Tibial nerve (tissue), 4 donors: ENCODE results near the gene MAD2L1. TPM values are rescaled to one million over a fixed set of nuclear protein-coding genes. Genes with fewer than 3 reads are reported as not detected.

Source experiments
- DNase-seq, 2 donors: peaks; one replicate each; pipeline ENCODE4 v3.0.0-alpha.2; 2019; ENCODE audit warnings: low spot score in 2 of 2
- H3K27ac ChIP-seq, 4 donors: fragments of 200-600 bp; sonication (generic) in 3 of 4; one replicate each; pipeline ENCODE4 v1.5.1; 2017 to 2019; ENCODE audit warnings: mild to moderate bottlenecking in 1 of 4
- H3K27me3 ChIP-seq, 2 donors: fragments of 200-600 bp; sonication (generic) in 1 of 2; one replicate each; pipeline versions ENCODE4 v1.5.1 to v1.6.0; 2017 to 2019
- H3K36me3 ChIP-seq, 3 donors: fragments of 200-600 bp; sonication (generic); one replicate each; pipeline ENCODE4 v1.5.1; 2018 to 2019
- H3K4me1 ChIP-seq, 4 donors: fragments of 200-600 bp; sonication (generic) in 3 of 4; one replicate each; pipeline ENCODE4 v1.5.1; 2017 to 2019
- H3K4me3 ChIP-seq, 4 donors: fragments of 200-600 bp; sonication (generic) in 3 of 4; one replicate each; pipeline ENCODE4 v1.5.1; 2017 to 2019; ENCODE audit warnings: mild to moderate bottlenecking in 1 of 4, moderate library complexity in 1 of 4
- H3K9me3 ChIP-seq, 4 donors: fragments of 200-600 bp; sonication (generic) in 3 of 4; one replicate each; pipeline ENCODE4 v1.5.1; 2017 to 2019
- EP300 ChIP-seq, 2 donors: sonication (generic); formaldehyde crosslinking; IDR thresholded peaks; one replicate each; pipeline ENCODE4 v1.6.1; 2017; ENCODE audit warnings: antibody characterized with exemption in 2 of 2, mild to moderate bottlenecking in 1 of 2
- POLR2A ChIP-seq, 2 donors: fragments of 450-650 bp; IDR thresholded peaks; one replicate each; pipeline ENCODE4 v1.6.1; 2017; ENCODE audit warnings: antibody characterized with exemption in 2 of 2, mild to moderate bottlenecking in 2 of 2, moderate library complexity in 2 of 2
- WGBS, 2 donors: methylation state at CpG; one replicate each; pipeline ENCODE4 v1.1.5; 2018; 5-methylcytosine and 5-hydroxymethylcytosine counted together
- total RNA-seq, 4 donors: library from RNA; depleted of rRNA; stranded (reverse); fragments of >200 nt; gene quantifications; one replicate each; pipeline ENCODE4 v1.1.0, GENCODE V29; 2016
- TF ChIP-seq, protein P1 (sequence below), 5 experiments: fragments of 200-600 bp in 3 of 5; fragments of 450-650 bp in 2 of 5; sonication (generic) in 3 of 5; IDR thresholded peaks; one replicate each; pipeline ENCODE4 v1.5.1; 2016 to 2019; ENCODE audit warnings: antibody characterized with exemption in 5 of 5, mild to moderate bottlenecking in 3 of 5, moderate library complexity in 2 of 5

MAD2L1 gene
- total RNA-seq, 4 donors from 2014 or later: 0.21 to 3.3 (median 1.4) TPM

DNA sequence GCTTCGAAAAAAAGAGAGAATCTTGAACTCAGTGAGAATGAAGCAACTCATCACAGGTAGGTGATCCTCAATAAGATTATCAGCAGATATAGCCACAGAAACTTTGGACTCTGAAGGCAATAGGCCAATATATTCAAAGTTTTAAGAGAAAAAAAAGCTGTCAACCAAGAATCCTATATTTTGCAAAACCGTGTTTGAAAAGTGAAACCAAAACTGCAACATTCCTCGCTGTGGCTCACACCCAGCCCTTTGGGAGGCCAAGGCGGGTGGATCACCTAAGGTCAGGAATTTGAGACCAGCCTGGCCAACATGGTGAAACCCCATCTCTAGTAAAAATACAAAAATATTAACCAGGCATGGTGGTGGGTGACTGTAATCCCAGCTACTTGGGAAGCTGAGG is 22.8 kb downstream of the MAD2L1 start:
- 85 to 91% methylated on average over 4 of the region's 4 CpGs for WGBS, 2 donors
- no peaks in the 10 kb centered on the region for H3K27me3 ChIP-seq
- H3K9me3 ChIP-seq: peaks cover 0 to 11% (median 3%) of the 10 kb centered on the region in 4 donors
- H3K27ac ChIP-seq: no peak overlapping the region
- no peak for DNase-seq
- H3K36me3 ChIP-seq: no peaks in the 10 kb centered on the region
- H3K4me1 ChIP-seq: no peaks in the 10 kb centered on the region
- no peak overlapping the region for H3K4me3 ChIP-seq
- TF ChIP-seq POLR2A (IDR thresholded peaks at IDR 0.05) (no peak), EP300 (IDR thresholded peaks at IDR 0.05) (no peak)

DNA sequence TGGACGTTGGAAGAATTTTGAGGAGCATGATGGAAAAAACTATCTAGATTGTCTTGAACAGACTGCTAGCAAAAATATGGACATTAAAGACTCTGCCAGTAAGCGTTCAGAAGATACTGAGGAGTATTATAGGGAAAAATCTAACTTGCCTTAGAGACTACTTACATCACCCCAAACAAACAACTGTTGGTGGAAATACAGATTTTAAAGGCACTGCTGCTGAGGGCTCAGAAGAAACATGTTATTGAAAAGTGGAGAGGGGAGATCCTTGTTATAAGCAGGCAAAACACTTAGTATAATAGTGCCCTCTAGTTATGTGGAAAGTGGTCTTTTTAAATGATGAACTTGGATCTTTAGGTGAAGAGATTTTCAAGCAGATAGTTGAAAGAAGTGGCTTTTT is 29.2 kb downstream of the MAD2L1 start:
- no peak overlapping the region for H3K27ac ChIP-seq
- H3K27me3 ChIP-seq: no peaks in the 10 kb centered on the region
- no peak overlapping the region for H3K4me3 ChIP-seq
- TF ChIP-seq POLR2A (IDR thresholded peaks at IDR 0.05): no peak
- no peak for TF ChIP-seq EP300 (IDR thresholded peaks at IDR 0.05)
- TF ChIP-seq, protein P1, sequence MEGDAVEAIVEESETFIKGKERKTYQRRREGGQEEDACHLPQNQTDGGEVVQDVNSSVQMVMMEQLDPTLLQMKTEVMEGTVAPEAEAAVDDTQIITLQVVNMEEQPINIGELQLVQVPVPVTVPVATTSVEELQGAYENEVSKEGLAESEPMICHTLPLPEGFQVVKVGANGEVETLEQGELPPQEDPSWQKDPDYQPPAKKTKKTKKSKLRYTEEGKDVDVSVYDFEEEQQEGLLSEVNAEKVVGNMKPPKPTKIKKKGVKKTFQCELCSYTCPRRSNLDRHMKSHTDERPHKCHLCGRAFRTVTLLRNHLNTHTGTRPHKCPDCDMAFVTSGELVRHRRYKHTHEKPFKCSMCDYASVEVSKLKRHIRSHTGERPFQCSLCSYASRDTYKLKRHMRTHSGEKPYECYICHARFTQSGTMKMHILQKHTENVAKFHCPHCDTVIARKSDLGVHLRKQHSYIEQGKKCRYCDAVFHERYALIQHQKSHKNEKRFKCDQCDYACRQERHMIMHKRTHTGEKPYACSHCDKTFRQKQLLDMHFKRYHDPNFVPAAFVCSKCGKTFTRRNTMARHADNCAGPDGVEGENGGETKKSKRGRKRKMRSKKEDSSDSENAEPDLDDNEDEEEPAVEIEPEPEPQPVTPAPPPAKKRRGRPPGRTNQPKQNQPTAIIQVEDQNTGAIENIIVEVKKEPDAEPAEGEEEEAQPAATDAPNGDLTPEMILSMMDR (IDR thresholded peaks at IDR 0.05): no peak
- 61 to 69% methylated on average over 2 of the region's 2 CpGs for WGBS, 2 donors
- DNase-seq: no peak
- H3K9me3 ChIP-seq: no peaks in the 10 kb centered on the region
- H3K4me1 ChIP-seq: no peaks in the 10 kb centered on the region
- H3K36me3 ChIP-seq: no peaks in the 10 kb centered on the region

DNA sequence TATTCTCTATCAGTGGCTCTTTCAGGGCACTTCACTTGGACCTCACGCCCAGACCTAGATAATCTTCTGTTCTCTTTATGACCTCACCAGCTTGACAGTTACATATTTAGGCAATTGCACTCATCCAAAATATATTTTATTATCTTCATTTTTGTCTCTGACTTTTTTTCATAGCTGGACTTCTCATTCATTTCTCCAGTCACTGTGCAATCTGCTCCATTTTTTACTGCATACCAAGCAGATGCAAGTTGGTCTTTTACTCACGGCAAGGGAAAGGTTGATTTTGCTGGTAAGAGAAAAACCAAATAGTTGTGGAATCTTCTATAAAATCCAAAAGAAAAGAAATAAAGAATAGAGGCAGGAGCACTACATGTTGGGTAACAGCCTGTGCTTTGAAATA is 31.7 kb downstream of the MAD2L1 start:
- H3K4me3 ChIP-seq: no peak overlapping the region

DNA sequence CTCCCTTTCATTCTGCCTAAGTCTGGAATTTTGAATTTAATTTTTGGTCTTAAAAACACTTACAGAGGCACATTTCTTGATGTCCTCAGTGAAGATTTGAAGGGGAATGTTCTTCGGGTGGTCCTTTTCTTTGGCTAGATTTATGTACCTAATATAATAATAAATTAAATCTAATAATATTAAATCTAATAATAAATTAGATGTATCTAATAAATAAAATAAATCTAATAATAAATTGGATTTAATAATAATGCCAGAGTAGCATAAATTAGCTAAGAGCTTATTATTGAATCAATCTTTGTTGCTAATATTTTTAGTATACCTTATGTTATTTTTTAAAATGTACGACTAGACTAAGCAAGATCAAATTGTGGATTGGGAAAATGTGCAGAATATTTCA is 39.8 kb downstream of the MAD2L1 start:
- H3K27ac ChIP-seq: no peak overlapping the region
- no peak for DNase-seq
- H3K4me1 ChIP-seq: no peaks in the 10 kb centered on the region
- no peaks in the 10 kb centered on the region for H3K9me3 ChIP-seq
- 93% methylated on average over 2 of the region's 2 CpGs for WGBS, 2 donors
- no peaks in the 10 kb centered on the region for H3K36me3 ChIP-seq
- TF ChIP-seq EP300 (IDR thresholded peaks at IDR 0.05) (no peak), POLR2A (IDR thresholded peaks at IDR 0.05) (no peak)
- TF ChIP-seq, protein P1 (IDR thresholded peaks at IDR 0.05): no peak
- no peaks in the 10 kb centered on the region for H3K27me3 ChIP-seq
- H3K4me3 ChIP-seq: no peak overlapping the region

More for the DNA sequence above, 31.7 kb downstream of the MAD2L1 start:
- no peak for DNase-seq
- Histone ChIP-seq H3K27ac (no peak overlapping the region), H3K27me3 (no peaks in the 10 kb centered on the region), H3K9me3 (no peaks in the 10 kb centered on the region), H3K4me1 (no peaks in the 10 kb centered on the region), H3K36me3 (no peaks in the 10 kb centered on the region)
- WGBS, 2 donors: 59 to 65% methylated on average over 2 of the region's 2 CpGs
- no peak for TF ChIP-seq EP300 (IDR thresholded peaks at IDR 0.05)
- TF ChIP-seq POLR2A (IDR thresholded peaks at IDR 0.05): no peak
- TF ChIP-seq, protein P1 (IDR thresholded peaks at IDR 0.05): no peak

DNA sequence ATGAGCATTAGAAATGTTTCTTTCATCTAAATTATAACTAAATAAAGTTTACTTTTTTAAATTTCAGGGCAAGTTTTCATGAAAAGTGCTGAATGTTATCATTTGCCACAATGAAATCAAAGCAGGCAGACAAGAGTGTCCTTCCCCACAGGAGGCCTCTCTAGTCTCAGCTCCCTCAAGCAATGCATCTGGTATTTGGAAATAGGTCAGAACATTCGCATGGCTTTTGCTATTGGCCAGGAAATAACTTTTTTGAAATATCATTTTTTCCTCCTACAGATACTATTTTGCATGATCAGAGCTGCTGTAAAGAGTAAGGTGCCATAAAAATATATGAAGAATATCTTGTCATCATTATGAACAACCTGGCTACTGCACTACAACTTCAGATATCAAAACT is 41.1 kb downstream of the MAD2L1 start:
- no peaks in the 10 kb centered on the region for H3K4me1 ChIP-seq
- H3K36me3 ChIP-seq: no peaks in the 10 kb centered on the region
- H3K27me3 ChIP-seq: no peaks in the 10 kb centered on the region
- H3K9me3 ChIP-seq: no peaks in the 10 kb centered on the region
- no peak overlapping the region for H3K27ac ChIP-seq
- WGBS, 2 donors: 62 to 77% methylated on average over 1 of the region's 1 CpG
- H3K4me3 ChIP-seq: no peak overlapping the region
- DNase-seq: no peak
- TF ChIP-seq, protein P1 (IDR thresholded peaks at IDR 0.05): no peak
- no peak for TF ChIP-seq POLR2A (IDR thresholded peaks at IDR 0.05)
- TF ChIP-seq EP300 (IDR thresholded peaks at IDR 0.05): no peak

DNA sequence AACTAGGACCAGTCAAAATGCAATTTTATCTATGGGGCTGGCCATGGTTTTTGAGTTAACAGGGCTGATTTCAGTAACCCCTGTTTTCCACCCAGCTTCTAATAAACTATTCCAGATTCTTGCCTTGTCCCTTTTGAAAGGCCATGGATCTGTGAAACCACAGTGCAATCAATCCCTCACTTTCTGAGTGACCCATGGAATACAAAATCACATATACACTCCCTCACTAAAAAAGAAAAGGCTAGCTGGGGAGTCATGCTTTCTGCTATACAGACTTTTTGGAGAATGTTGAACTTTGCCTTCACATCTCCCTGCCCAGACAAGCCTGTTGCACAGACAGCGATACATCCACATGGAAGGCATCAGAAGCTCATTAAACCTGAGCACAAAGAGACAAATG is 47.9 kb downstream of the MAD2L1 start:
- H3K36me3 ChIP-seq: no peaks in the 10 kb centered on the region
- 78 to 94% methylated on average over 1 of the region's 1 CpG for WGBS, 2 donors
- H3K9me3 ChIP-seq: no peaks in the 10 kb centered on the region
- no peaks in the 10 kb centered on the region for H3K4me1 ChIP-seq
- H3K27ac ChIP-seq: no peak overlapping the region
- H3K4me3 ChIP-seq: no peak overlapping the region
- TF ChIP-seq, protein P1 (IDR thresholded peaks at IDR 0.05): no peak
- DNase-seq: no peak
- H3K27me3 ChIP-seq: no peaks in the 10 kb centered on the region
